Hepatocyte (in vitro differentiated cells): ENCODE results near the gene SMPX.

Experiments used
- CTCF ChIP-seq: fragments of 200-600 bp; sonication (generic); IDR thresholded peaks from 2 replicates; pipeline ENCODE4 v1.5.1; 2016; ENCODE audit warnings: antibody characterized with exemption, mild to moderate bottlenecking; ENCODE audit not compliant: poor library complexity
- EZH2 ChIP-seq: fragments of 200-600 bp; sonication (generic); IDR thresholded peaks from 2 replicates; pipeline ENCODE4 v1.6.1; 2016; ENCODE audit warnings: antibody characterized with exemption, mild to moderate bottlenecking, borderline replicate concordance
- EZH2phosphoT487 ChIP-seq: fragments of 200-600 bp; sonication (generic); IDR thresholded peaks from one replicate; pipeline ENCODE4 v1.6.1; 2018; ENCODE audit warnings: antibody characterized with exemption, mild to moderate bottlenecking, low read depth, moderate library complexity; ENCODE audit not compliant: unreplicated experiment, severe bottlenecking

GRCh38 chrX:21740329-21741274 is 17.3 kb downstream of the SMPX start:
- no peak for TF ChIP-seq CTCF
- no peak for TF ChIP-seq EZH2
- no peak for TF ChIP-seq EZH2phosphoT487
